K562 (cell line): Measurements from ENCODE around the gene AP3B1.

Experiments
- MYBL2 ChIP-seq, 2 experiments: fragments of 450-650 bp in 1 of 2; sonication (generic) in 1 of 2; formaldehyde crosslinking in 1 of 2; IDR thresholded peaks; 2 replicates each; pipeline versions ENCODE4 v1.6.1 to v1.8.1; 2017 to 2022; ENCODE audit warnings: borderline replicate concordance in 1 of 2, inconsistent platforms in 1 of 2, low read depth in 1 of 2, mild to moderate bottlenecking in 1 of 2, missing genetic modification reagents in 1 of 2, moderate library complexity in 1 of 2
- RAD21 ChIP-seq, 2 experiments: fragments of 250-450 bp in 1 of 2; fragments of 450-650 bp in 1 of 2; sonication (Bioruptor Pico) in 1 of 2; formaldehyde crosslinking in 1 of 2; IDR thresholded peaks in 1 of 2; conservative IDR thresholded peaks in 1 of 2; 2 replicates each; pipeline versions ENCODE4 v1.4.0 to v1.8.0; 2020 to 2022; ENCODE audit warnings: mild to moderate bottlenecking in 2 of 2, moderate library complexity in 1 of 2
- SMARCE1 ChIP-seq: fragments of 450-650 bp; IDR thresholded peaks from 2 replicates; pipeline ENCODE4 v1.7.1; 2016; ENCODE audit warnings: mild to moderate bottlenecking
- ZBTB33 ChIP-seq: sonication (generic); formaldehyde crosslinking; IDR thresholded peaks from 2 replicates; pipeline ENCODE4 v1.8.1; 2023; ENCODE audit warnings: mild to moderate bottlenecking, missing genetic modification reagents

GRCh38 chr5:78078858-78079257, 215.6 kb downstream of the AP3B1 start:
- no peak for TF ChIP-seq SMARCE1
- TF ChIP-seq RAD21 (CRISPR knock-in tag; conservative IDR thresholded peaks at IDR 0.05 in 1 of 2, IDR thresholded peaks at IDR 0.05 in 1 of 2) = no peak
- no peak for TF ChIP-seq ZBTB33 (CRISPR knock-in tag)
- TF ChIP-seq MYBL2 (IDR thresholded peaks at IDR 0.05; ENCODE audit: low read depth) = no peak
- no peak for TF ChIP-seq MYBL2 (CRISPR knock-in tag; IDR thresholded peaks at IDR 0.05; ENCODE audit: borderline replicate concordance)
